ENCODE results near the gene TOR1A. TPM values are rescaled to one million over a fixed set of nuclear protein-coding genes. Genes with fewer than 3 reads are reported as not detected.

The TOR1A gene
- total RNA-seq, 6 experiments from 2014 or later = 18.4 to 41.3 (median 23.0) TPM

DNA sequence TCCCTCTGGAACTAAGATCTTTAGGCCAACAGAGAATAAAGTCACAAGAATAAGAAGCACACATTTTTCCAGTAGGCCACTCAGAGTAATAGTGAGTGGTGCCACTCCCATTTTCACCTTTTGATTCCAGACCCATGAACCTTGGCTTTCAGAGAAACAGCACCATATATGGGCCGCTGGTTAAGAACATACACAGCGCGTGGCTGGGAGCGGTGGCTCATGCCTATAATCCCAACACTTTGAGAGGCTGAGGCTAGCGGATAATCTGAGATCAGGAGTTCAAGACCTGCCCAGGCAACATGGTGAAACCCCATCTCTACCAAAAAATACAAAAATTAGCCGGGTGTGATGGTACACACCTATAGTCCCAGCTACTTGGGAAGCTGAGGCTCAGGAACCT, 55.5 kb downstream of the TOR1A start:
- intact Hi-C loops (cut with DNase I) = no loop called here
- DNase-seq (no peak), ATAC-seq (no peak)
- TF ChIP-seq CTCF (IDR thresholded peaks at IDR 0.05) (no peak), POLR2A (IDR thresholded peaks at IDR 0.05) (no peak)
- Histone ChIP-seq H3K36me3 (no peaks in the 10 kb centered on the region), H3K9me3 (no peaks in the 10 kb centered on the region), H3K4me1 (no peaks in the 10 kb centered on the region), H3K27ac (no peak overlapping the region), H3K27me3 (no peaks in the 10 kb centered on the region), H3K4me3 (no peak overlapping the region)
- WGBS (ENCODE audit: insufficient coverage, low coverage, low lambda C conversion rate, missing lambda C conversion rate) = 62% methylated on average over 2 of the region's 6 CpGs

GRCh38 chr9:129765764-129766317, 58.1 kb downstream of the TOR1A start:
- no peaks in the 10 kb centered on the region for H3K36me3 ChIP-seq
- H3K27ac ChIP-seq = no peak overlapping the region
- no peaks in the 10 kb centered on the region for H3K27me3 ChIP-seq
- H3K4me1 ChIP-seq = no peaks in the 10 kb centered on the region
- WGBS (ENCODE audit: insufficient coverage, low coverage, low lambda C conversion rate, missing lambda C conversion rate) = 79% methylated on average over 4 of the region's 4 CpGs
- ATAC-seq (no peak), DNase-seq (no peak)
- no peaks in the 10 kb centered on the region for H3K9me3 ChIP-seq
- H3K4me3 ChIP-seq = no peak overlapping the region
- TF ChIP-seq CTCF (IDR thresholded peaks at IDR 0.05) (no peak), POLR2A (IDR thresholded peaks at IDR 0.05) (no peak)
- intact Hi-C loops (cut with DNase I) = no loop called here

DNA sequence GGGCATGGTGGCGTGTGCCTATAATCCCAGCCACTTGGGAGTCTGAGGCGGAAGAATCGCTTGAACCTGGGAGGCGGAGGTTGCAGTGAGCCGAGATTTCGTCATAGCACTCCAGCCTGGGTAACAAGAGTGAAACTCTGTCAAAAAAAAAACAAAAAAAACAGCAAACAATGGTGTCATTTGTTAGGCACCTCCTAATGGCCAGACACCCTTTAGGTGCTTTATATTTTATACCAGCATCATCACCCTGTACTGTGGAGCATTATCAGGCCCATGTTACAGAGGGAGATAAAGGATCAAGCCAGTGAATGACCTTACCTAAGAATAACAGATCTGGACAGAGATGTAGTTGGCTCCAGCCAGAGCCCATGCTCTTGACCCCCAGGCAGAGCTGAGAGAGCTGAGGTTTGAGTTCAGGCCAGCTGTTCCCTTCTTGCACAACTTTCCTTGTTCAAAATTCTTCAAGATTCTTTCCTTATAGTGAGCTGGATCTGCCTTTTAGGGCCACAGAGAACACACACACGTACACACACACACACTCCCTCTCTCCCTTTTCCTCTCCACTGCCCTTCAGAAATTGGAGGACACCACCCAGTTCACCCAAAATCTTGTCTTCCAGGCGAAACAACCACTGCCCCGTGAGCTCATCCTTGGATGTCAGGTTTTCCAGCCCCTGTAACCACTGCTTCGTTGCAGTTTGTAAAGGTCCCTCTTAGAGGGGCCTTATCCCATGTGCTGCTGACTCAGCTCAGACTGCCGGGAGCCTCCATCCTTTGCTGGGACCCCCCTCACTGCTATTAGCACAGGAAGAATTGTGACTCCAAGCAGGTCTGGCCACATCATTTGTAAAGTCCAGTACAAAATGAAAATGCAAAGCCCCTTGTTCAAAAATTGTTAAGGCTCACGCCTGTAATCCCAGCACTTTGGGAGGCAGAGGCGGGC, 60.7 kb downstream of the TOR1A start:
- ATAC-seq (no peak), DNase-seq (no peak)
- Histone ChIP-seq H3K4me3 (no peak overlapping the region), H3K27me3 (no peaks in the 10 kb centered on the region), H3K4me1 (no peaks in the 10 kb centered on the region), H3K36me3 (no peaks in the 10 kb centered on the region), H3K9me3 (no peaks in the 10 kb centered on the region), H3K27ac (no peak overlapping the region)
- TF ChIP-seq POLR2A (IDR thresholded peaks at IDR 0.05) = no peak
- no peak for TF ChIP-seq CTCF (IDR thresholded peaks at IDR 0.05)
- intact Hi-C loops (cut with DNase I) = no loop called here
- 70% methylated on average over 13 of the region's 13 CpGs for WGBS (ENCODE audit: insufficient coverage, low coverage, low lambda C conversion rate, missing lambda C conversion rate)

Small RNAs within 50 kb of the gene (microRNA-seq; reads per million reads assigned to microRNA genes)
- gene MIR6855 = 0.29 to 0.64 reads per million in 2 donors

Small RNAs within 50 kb of the gene (small RNA-seq; reads per million reads assigned to genes)
- gene MIR6855 = 0 reads per million in 2 experiments

Other genes with a start within 250 kb of the TOR1A start
- gene C9orf50, start 203.0 kb downstream of the TOR1A start, total RNA-seq = not detected
- gene NTMT1, start 198.0 kb downstream of the TOR1A start, total RNA-seq = 10 to 100 TPM; 15.6 to 28.3 (median 20.7) TPM
- 1 to 10 TPM; 4.5 to 9.5 (median 5.4) TPM for gene ASB6, start 182.0 kb downstream of the TOR1A start, total RNA-seq
- not detected for gene PRRX2, start 158.5 kb downstream of the TOR1A start, total RNA-seq
- under 1 TPM in 2 of 6 experiments, not detected in 4; 0.15 to 0.24 TPM for gene PTGES, start 71.1 kb downstream of the TOR1A start, total RNA-seq
- 10 to 100 TPM; 16.1 to 30.7 (median 18.9) TPM for gene TOR1B, start 21.0 kb downstream of the TOR1A start, total RNA-seq
- 10 to 100 TPM; 25.2 to 39.8 (median 33.5) TPM for gene C9orf78, start 11.1 kb upstream of the TOR1A start, total RNA-seq
- gene USP20, start 11.3 kb upstream of the TOR1A start, total RNA-seq = 10 to 100 TPM in 4 of 6 experiments, 1 to 10 TPM in 2; 7.5 to 14.0 (median 10.8) TPM
- gene FNBP1, start 219.1 kb upstream of the TOR1A start, total RNA-seq = 10 to 100 TPM; 11.7 to 27.1 (median 15.9) TPM
- gene GPR107, start 229.8 kb upstream of the TOR1A start, total RNA-seq = 10 to 100 TPM; 12.6 to 18.2 (median 14.5) TPM